Skin of body (tissue), 2 donors: ENCODE data around the gene CARMIL1. TPM values are rescaled to one million over a fixed set of nuclear protein-coding genes. Genes with fewer than 3 reads are reported as not detected.

Experiments
- DNase-seq: peaks from one replicate; lab custom pipeline; 2025; lab: John Stamatoyannopoulos, UW
- total RNA-seq: library from RNA; depleted of rRNA; stranded (reverse); fragments of >200 nt; gene quantifications from one replicate; pipeline ENCODE4 v1.2.3, GENCODE V29; 2014

CARMIL1 gene
- total RNA-seq, 1 donor from 2014 or later: 17.9 TPM

DNA sequence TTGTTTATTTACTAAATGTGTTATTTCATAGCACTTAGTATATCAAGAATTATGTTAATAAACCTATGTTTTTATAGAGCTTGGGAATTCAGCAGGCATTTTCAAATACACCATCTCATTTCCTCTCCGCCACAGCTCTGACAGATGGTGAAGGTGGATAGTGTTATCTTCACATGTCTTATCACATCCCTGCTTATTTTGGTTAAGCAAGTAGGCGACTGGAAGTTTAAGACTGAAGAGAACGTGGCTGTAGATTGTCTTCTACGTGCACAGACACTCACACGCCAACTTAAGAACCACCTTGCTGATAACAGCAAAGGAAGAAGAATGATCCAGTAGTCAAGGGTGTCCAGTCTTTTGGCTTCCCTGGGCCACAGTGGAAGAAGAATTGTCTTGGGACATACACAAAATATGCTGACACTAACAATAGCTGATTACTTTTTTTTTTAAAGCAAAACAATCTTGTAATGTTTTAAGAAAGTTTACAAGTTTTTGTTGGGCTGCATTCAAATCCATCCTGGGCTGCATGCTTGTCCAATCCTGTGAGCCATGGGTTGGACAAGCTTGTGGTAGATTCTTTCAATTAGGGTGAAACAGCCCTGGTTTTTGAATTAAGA is 329.5 kb downstream of the CARMIL1 start:
- no peak for DNase-seq

DNA sequence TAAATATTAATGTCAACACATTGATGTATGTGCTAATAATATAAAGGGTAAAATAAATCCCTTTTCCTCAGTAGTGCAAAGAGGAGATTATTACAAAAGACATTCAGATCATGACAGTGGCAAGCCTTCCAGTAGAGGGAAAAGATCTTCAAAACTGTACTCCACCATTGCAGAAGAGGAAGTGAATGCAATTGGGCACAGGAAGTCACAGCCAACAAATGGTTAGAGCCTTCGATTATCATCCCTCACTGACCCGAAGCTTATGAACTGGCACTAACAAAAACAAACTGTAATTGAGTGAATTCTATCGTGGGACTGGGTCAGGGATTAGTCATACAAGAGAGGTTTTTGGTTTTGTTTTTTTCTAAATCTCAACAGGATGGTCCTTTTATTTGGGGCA is 333.5 kb downstream of the CARMIL1 start:
- DNase-seq: no peak

- no peak for DNase-seq
Measured at GRCh38 chr6:25613415-25613814, 334.2 kb downstream of the CARMIL1 start.

DNA sequence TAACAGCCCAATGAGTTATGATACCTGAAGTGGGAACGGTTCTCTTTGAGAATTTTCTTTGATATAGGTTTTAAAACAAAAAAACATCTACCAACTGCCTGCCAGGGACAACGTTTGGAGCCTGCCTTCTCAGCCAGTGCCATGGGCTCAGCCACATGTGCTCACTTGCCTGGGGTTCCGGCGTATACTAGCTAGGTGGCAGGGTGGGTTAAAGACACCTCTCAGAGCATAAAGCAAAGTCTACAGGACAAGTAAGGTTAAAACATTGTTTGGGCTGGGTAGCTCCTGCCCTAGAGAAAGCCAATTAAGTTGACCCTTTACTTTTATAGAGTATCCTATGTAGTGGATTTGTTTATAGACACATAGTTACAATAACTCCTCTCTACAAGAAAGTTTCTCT is 334.9 kb downstream of the CARMIL1 start:
- no peak for DNase-seq

- DNase-seq: no peak
Measured at GRCh38 chr6:25615471-25615870, 336.3 kb downstream of the CARMIL1 start.

DNA sequence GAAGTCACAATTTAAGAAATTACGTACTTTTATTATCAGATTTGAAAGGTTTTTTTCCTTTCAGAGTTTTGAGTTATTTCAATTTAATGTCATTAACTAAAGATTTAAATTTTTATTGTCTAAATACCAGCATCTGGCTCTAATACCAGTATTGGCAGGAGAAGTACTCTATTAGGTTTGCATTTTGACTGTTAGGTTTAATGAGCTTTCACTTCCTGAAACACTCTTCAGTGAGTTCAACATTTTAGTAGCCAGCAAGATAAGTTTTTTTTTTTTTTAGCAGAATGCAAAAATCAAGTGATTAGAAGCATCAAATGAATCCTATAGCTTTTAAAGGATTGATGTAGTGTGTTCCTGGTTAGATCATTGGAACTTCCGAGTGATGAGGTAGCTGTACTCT is 338.8 kb downstream of the CARMIL1 start:
- no peak for DNase-seq

GRCh38 chr6:25619217-25619616 is 340.0 kb downstream of the CARMIL1 start:
- no peak for DNase-seq

GRCh38 chr6:25620391-25620790 is 341.2 kb downstream of the CARMIL1 start:
- no peak for DNase-seq

DNA sequence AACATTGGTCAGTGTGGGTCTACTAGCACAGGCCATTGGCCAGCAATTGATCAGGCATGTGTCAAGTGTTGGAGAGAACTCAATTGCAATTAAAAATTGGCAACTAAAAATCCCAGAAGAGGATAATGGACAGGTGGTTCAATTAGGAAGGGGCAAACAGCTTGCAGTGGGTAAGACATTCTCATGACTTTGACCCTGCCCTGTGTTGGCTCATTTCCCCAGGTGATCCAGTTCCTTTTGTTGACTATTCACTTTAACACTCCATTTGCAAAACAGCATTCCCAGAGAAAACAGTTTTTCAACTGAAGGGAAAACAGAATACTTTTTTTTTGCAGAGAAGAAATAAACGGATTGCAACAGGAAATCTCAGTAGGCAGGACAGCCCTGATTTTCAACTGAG is 343.9 kb downstream of the CARMIL1 start:
- no peak for DNase-seq

- DNase-seq: no peak
Measured at GRCh38 chr6:25623879-25624278, 344.7 kb downstream of the CARMIL1 start.

DNA sequence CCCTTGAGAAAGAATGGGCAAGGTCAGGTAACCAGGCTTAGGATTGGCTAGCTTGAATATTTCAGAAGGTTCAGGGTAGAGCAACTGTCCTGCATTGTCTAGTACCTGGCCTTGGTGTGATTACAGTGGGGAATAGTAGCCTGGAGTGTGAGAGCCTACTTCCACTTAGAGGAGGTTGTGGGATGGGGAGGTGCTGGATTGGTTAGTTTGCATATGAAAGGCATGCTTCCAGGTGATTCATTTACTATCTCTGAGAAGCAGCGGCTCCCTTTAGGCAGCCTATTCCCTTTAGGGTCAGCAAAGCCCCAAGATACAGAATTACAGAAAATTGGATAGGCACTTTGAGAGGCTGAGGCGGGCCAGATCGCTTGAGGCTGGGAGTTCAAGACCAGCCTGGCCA is 347.8 kb downstream of the CARMIL1 start:
- DNase-seq: no peak

GRCh38 chr6:25628471-25629197 is 349.5 kb downstream of the CARMIL1 start:
- DNase-seq: no peak

DNA sequence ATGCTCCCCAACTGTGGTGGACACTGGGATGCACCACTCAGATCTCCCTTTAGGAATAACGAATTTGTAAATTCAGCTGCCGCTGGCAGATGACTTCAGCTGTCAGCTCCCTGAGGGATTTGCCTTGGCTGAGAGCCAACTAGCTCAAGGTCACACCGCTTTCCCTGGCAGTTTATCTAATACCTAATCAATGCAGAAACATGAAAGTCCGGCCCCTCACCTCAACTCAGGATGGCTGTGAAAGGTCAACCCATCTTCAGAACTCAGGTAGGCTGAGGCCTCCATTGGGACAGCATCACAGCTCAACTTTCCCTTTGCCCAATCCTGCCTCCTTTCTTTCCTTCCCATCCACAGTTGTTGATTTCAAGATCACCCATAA is 350.0 kb downstream of the CARMIL1 start:
- DNase-seq: no peak

GRCh38 chr6:25630508-25631278 is 351.5 kb downstream of the CARMIL1 start:
- no peak for DNase-seq

DNA sequence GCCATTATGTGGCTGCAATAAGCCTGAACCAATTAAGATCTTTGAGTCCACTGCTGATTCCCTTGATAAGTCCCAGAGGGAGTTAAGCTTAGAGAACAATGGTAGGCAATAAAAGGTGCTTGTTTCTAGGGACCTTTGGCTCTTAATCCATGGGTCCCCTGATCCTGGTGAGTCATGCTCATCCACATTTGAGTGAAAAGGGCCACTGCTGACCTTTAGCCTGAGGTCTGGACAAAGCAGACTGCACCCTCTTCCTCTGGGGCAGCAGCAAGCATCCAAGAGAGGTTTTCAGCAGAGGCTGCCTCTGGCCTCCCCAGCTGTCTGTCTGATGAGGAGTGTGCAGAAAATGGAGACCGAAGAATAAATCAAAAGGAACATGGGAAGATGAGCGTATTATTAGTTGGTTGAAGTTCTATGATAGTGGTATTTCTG is 356.7 kb downstream of the CARMIL1 start:
- DNase-seq: no peak

- no peak for DNase-seq
Measured at GRCh38 chr6:25637211-25637610, 358.0 kb downstream of the CARMIL1 start.

DNA sequence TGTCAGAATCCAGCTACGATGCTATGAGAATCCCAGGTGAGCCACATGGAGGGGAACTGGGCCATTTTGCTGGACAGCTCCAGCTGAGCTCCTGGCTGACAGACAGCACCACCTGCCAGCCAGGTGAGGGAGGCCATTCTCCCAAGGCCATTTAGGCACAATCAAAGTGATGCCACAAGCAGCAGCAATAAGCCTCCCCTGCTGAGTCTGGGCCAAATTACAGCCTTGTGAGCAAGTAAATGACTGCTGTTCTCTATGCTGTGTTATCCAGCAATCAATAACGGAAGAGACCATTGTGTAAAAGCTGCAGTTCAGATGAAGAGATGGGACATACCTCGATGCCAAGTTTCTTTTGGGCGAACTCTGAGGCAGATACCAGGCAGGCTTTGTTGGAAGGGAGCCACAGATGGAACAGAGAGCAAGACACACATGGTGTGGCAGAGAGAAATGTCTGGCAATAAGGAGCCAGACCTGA is 358.8 kb downstream of the CARMIL1 start:
- DNase-seq: no peak

GRCh38 chr6:25639653-25640052 is 360.5 kb downstream of the CARMIL1 start:
- no peak for DNase-seq

DNA sequence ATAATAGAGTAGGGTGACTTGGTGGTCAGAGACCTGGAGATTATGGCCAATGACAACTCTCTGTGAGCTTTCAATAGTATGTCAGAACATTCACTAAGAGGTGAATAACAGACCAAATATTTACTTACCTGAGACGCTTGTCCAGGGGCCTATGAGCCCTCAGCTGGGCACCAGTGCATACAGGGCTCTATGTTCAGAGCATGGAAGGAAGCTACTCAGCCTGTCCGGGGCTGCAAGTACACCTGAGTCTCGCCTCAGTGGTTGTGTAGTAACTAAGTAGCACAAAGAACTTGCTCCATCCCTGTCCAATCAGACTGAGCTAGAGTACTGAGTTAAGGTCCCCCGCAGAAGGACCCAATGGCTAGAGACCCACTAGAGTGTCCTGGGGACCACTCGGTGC is 361.3 kb downstream of the CARMIL1 start:
- DNase-seq: no peak

DNA sequence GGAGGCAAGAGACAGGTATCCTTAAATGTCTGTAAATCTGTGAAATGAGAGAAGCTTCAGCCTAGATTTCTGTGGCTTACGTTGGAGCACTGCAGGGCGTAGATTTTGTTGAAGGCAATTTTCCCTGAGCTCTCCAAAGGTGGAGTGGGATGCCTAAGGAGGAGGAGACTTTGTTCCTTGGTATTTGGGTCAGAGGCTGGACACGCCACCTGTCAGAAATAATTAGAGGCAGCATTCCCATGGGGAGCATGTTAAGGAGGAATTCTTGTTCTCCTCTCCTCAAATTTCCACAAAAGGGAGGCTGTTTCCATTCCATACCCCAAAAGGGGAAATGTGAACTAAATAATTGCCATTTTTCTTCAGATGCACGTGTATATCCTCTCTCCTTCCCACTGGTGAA is 361.7 kb downstream of the CARMIL1 start:
- DNase-seq: no peak

GRCh38 chr6:25641377-25641776 is 362.2 kb downstream of the CARMIL1 start:
- no peak for DNase-seq

- no peak for DNase-seq
Measured at GRCh38 chr6:25641940-25642666, 362.9 kb downstream of the CARMIL1 start.
